Measurements from ENCODE around the gene RNF151.

RNF151 gene

DNA sequence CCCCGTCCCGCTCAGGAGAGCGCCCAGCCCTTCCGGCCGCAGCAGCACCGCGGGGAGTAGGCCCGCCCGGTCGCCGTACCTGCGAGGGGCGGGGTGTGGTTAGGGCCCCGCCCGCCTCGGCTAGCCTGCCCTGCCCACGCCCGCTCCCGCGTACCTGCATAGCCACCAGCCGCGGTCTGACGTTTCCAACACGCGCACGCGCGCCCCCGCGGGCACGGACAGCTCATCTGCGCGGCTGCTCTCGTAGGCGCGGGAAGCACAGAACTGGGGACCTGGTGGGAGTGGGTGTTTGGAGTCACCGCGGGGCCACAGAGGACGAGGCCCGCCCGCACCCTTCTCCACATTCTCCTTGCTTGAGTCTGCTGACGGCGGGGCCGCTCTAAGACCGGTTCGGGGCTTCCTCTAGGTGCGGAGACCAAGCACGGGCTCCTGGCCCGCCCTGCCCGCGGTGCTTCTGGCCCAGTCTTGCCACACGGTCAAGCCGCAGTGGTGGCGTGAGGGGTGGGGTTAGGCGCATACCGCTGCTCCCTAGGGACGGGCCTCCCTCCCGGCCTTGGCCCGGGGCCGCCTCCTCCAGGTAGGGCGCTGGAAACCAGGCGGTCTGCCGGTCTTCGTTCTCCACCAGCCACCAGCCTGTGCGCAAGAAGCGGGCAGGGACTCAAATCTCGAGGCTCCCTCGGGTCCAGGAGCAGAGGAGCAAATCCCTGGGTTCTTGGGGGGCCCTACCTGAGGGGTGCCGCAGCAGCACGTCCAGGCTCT, 12.8 kb downstream of the RNF151 start:
- no peak for TF ChIP-seq FOXA1 (IDR thresholded peaks at IDR 0.05)
- no peak for TF ChIP-seq ARNT (IDR thresholded peaks at IDR 0.05)
- TF ChIP-seq TARDBP (IDR thresholded peaks at IDR 0.05): no peak
- no peak for TF ChIP-seq FOXK2 (IDR thresholded peaks at IDR 0.05)
- no peak for TF ChIP-seq HDGF (IDR thresholded peaks at IDR 0.05; ENCODE audit: borderline replicate concordance)
- TF ChIP-seq, protein P1, sequence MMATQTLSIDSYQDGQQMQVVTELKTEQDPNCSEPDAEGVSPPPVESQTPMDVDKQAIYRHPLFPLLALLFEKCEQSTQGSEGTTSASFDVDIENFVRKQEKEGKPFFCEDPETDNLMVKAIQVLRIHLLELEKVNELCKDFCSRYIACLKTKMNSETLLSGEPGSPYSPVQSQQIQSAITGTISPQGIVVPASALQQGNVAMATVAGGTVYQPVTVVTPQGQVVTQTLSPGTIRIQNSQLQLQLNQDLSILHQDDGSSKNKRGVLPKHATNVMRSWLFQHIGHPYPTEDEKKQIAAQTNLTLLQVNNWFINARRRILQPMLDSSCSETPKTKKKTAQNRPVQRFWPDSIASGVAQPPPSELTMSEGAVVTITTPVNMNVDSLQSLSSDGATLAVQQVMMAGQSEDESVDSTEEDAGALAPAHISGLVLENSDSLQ (IDR thresholded peaks at IDR 0.05): no peak
- no peak for TF ChIP-seq L3MBTL2 (conservative IDR thresholded peaks at IDR 0.05)
- TF ChIP-seq LEF1 (IDR thresholded peaks at IDR 0.05; ENCODE audit: borderline replicate concordance): no peak
- no peak for TF ChIP-seq ELF4 (IDR thresholded peaks at IDR 0.05)
- no peak for TF ChIP-seq SUZ12 (IDR thresholded peaks at IDR 0.05)
- no peak for TF ChIP-seq ZNF384 (IDR thresholded peaks at IDR 0.05)
- TF ChIP-seq CTBP1 (IDR thresholded peaks at IDR 0.05; ENCODE audit: borderline replicate concordance): no peak
- TF ChIP-seq FOXM1 (IDR thresholded peaks at IDR 0.05; ENCODE audit: borderline replicate concordance): no peak
- TF ChIP-seq NFRKB (IDR thresholded peaks at IDR 0.05): no peak
- TF ChIP-seq BHLHE40 (IDR thresholded peaks at IDR 0.05; ENCODE audit: borderline replicate concordance): no peak
- no peak for TF ChIP-seq SP1 (IDR thresholded peaks at IDR 0.05)
- POLR2A ChIA-PET: interaction anchor here (3.1 to 9.2 kb wide), 3 partner anchors 8 to 14 kb away, joined by 27 to 88 read pairs (median 45); partner anchors contain the start of genes RNF151, RPS2 and TBL3
- no peak for DNase-seq (ENCODE audit: extremely low spot score)
- CTCF ChIA-PET: no interaction called here

DNA sequence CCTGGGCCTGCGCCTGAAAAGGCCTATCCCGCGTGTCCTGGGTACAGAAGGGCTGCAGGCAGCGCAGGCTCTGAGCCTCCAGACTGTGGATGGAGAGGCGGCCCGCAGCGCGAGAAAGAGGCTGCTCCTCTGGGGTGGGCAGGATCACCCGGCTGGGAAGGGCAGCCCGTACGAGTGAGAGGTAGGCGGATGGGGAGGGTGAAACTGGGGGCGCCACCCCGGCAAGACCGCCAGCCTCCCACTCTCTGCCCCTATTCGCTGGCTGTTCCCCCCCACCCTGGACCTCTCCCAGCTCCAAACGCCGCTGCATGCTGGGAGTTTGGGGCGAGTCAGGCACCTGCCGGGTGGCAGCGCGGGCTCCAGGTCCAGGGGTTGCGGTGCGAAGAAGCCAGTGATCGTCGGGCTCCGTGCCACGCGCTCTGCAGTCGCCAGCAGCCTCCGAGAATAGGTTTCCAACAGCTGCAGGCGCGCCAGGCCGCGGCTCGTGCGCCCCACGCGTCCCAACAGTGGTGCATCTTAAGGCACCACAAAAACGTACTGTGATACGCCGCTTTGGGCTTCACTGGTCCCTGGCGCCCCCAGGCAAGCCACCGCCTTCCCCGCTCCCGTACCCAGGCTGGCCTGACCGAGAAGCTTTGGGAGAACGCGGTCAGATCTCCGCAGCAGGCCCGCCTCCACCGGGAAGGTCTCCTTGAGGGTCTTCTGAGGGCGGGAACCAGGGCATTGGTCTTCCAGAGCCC, 13.5 kb downstream of the RNF151 start:
- TF ChIP-seq FOXM1 (IDR thresholded peaks at IDR 0.05; ENCODE audit: borderline replicate concordance): no peak
- no peak for TF ChIP-seq ZNF384 (IDR thresholded peaks at IDR 0.05)
- TF ChIP-seq FOXK2 (IDR thresholded peaks at IDR 0.05): no peak
- TF ChIP-seq ELF4 (IDR thresholded peaks at IDR 0.05): no peak
- TF ChIP-seq HDGF (IDR thresholded peaks at IDR 0.05; ENCODE audit: borderline replicate concordance): no peak
- TF ChIP-seq FOXA1 (IDR thresholded peaks at IDR 0.05): no peak
- TF ChIP-seq, protein P1 (IDR thresholded peaks at IDR 0.05): no peak
- no peak for TF ChIP-seq LEF1 (IDR thresholded peaks at IDR 0.05; ENCODE audit: borderline replicate concordance)
- TF ChIP-seq ARNT (IDR thresholded peaks at IDR 0.05): no peak
- no peak for TF ChIP-seq TARDBP (IDR thresholded peaks at IDR 0.05)
- TF ChIP-seq BHLHE40 (IDR thresholded peaks at IDR 0.05; ENCODE audit: borderline replicate concordance): no peak
- TF ChIP-seq SP1 (IDR thresholded peaks at IDR 0.05): no peak
- TF ChIP-seq SUZ12 (IDR thresholded peaks at IDR 0.05): no peak
- TF ChIP-seq L3MBTL2 (conservative IDR thresholded peaks at IDR 0.05): no peak
- TF ChIP-seq NFRKB (IDR thresholded peaks at IDR 0.05): no peak
- TF ChIP-seq CTBP1 (IDR thresholded peaks at IDR 0.05; ENCODE audit: borderline replicate concordance): no peak
- ChIA-PET POLR2A (interaction anchor here (3.5 to 9.2 kb wide), 2 partner anchors 8 to 15 kb away, joined by 27 to 88 read pairs; partner anchors contain the start of genes RNF151, RPS2 and TBL3), CTCF (no interaction called here)
- no peak for DNase-seq (ENCODE audit: extremely low spot score)

DNA sequence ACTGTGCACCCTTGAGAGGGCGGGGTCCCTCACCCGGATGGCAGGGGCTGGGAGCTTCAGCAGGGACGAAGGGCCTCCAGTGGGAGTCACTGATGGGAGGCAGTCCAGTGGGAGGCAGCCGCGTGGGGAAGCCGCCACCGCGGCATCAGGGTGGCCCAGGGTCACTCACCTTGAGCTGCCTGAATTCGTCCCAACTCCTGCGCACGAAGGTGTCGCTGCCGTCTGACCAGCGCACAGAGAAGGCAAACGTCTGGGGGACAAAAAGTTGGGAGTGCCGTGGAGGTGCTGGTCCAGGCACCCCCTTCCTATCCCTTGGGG, 14.1 kb downstream of the RNF151 start:
- no peak for DNase-seq (ENCODE audit: extremely low spot score)
- ChIA-PET CTCF (interaction anchor here (1.4 kb wide), 1 partner anchor 39 kb away, joined by 4 read pairs; no protein-coding TSS in a partner anchor), POLR2A (interaction anchor here (0.6 to 9.2 kb wide), 3 partner anchors 9 to 175 kb away, joined by 3 to 88 read pairs (median 27); partner anchors contain the start of genes RNF151, RPS2, TBL3 and TRAF7)
- no peak for TF ChIP-seq LEF1 (IDR thresholded peaks at IDR 0.05; ENCODE audit: borderline replicate concordance)
- no peak for TF ChIP-seq SUZ12 (IDR thresholded peaks at IDR 0.05)
- TF ChIP-seq SP1 (IDR thresholded peaks at IDR 0.05): no peak
- TF ChIP-seq, protein P1 (IDR thresholded peaks at IDR 0.05): no peak
- TF ChIP-seq FOXK2 (IDR thresholded peaks at IDR 0.05): no peak
- TF ChIP-seq FOXM1 (IDR thresholded peaks at IDR 0.05; ENCODE audit: borderline replicate concordance): no peak
- no peak for TF ChIP-seq ZNF384 (IDR thresholded peaks at IDR 0.05)
- TF ChIP-seq HDGF (IDR thresholded peaks at IDR 0.05; ENCODE audit: borderline replicate concordance): no peak
- TF ChIP-seq TARDBP (IDR thresholded peaks at IDR 0.05): no peak
- TF ChIP-seq CTBP1 (IDR thresholded peaks at IDR 0.05; ENCODE audit: borderline replicate concordance): no peak
- no peak for TF ChIP-seq ELF4 (IDR thresholded peaks at IDR 0.05)
- no peak for TF ChIP-seq BHLHE40 (IDR thresholded peaks at IDR 0.05; ENCODE audit: borderline replicate concordance)
- no peak for TF ChIP-seq FOXA1 (IDR thresholded peaks at IDR 0.05)
- TF ChIP-seq NFRKB (IDR thresholded peaks at IDR 0.05): no peak
- TF ChIP-seq ARNT (IDR thresholded peaks at IDR 0.05): no peak
- no peak for TF ChIP-seq L3MBTL2 (conservative IDR thresholded peaks at IDR 0.05)

DNA sequence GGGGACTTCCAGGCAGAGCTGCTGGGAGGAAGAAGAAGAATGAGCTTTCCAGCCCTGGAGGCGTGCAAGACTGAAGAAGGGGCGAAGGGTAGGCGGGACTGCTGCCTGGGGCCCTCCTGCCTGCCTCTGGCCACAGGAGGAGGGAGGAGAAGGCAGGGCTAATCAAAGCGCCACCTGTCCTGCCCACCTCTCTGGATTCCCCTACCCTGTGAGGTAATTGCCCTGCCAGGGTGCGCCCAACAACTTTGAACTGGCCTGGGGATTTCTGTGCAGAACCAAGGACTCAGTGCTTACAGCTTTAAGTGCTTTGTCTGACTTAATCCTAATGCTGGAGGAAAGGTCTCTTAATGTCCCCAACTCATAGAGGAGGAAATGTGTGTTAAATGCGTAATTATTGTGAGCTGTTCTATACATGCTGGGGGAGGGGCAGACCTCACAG, 14.8 kb downstream of the RNF151 start, which contains the start of gene NOXO1:
Gene NOXO1 (minus strand): TSS at position 72 of the 439 bp plus-strand sequence. CDS start 290 bp downstream, outside the sequence.
- no peak for DNase-seq (ENCODE audit: extremely low spot score)
- ChIA-PET POLR2A (interaction anchor here (0.6 to 9.2 kb wide), 5 partner anchors 10 to 174 kb away, joined by 3 to 88 read pairs (median 6); partner anchors contain the start of genes MSRB1, RNF151, RPS2 and TBL3), CTCF (interaction anchor here (0.9 to 1.4 kb wide), 3 partner anchors 22 to 42 kb away, joined by 3 to 5 read pairs (median 4); no protein-coding TSS in a partner anchor)
- TF ChIP-seq CTBP1 (IDR thresholded peaks at IDR 0.05; ENCODE audit: borderline replicate concordance): no peak

- POLR2A ChIA-PET: interaction anchor here (0.9 to 9.2 kb wide), 6 partner anchors 10 to 39 kb away, joined by 3 to 88 read pairs (median 6); partner anchors contain the start of genes MSRB1, RNF151, RPS2 and TBL3
- TF ChIP-seq SP1 (IDR thresholded peaks at IDR 0.05) (no peak), ZNF384 (IDR thresholded peaks at IDR 0.05) (no peak), FOXM1 (IDR thresholded peaks at IDR 0.05; ENCODE audit: borderline replicate concordance) (no peak), FOXK2 (IDR thresholded peaks at IDR 0.05) (no peak), L3MBTL2 (conservative IDR thresholded peaks at IDR 0.05) (no peak), BHLHE40 (IDR thresholded peaks at IDR 0.05; ENCODE audit: borderline replicate concordance) (no peak)
- DNase-seq (ENCODE audit: extremely low spot score): no peak
- CTCF ChIA-PET: interaction anchor here (0.9 to 1.4 kb wide), 4 partner anchors 22 to 44 kb away, joined by 3 to 5 read pairs (median 4); partner anchors contain the start of gene NHERF2
Observed at GRCh38 chr16:1982013-1982433, 15.4 kb downstream of the RNF151 start.

All from HEK293T (cell line).